Caco-2 (cell line): ENCODE measurements around the gene PVRIG. TPM values are rescaled to one million over a fixed set of nuclear protein-coding genes. Genes with fewer than 3 reads are reported as not detected.
A peak's percentile ranks its signal among the peaks of the same experiment; 100 is the strongest.

Experiments
- BruUV-seq: library from RNA; stranded (reverse); fragments of 400-500 nt; replicated peaks from 2 replicates; lab custom pipeline; 2021; lab: Mats Ljungman, UMichigan
- CTCF ChIA-PET: fragments of 300-600 bp; sonication (Branson Sonifier 250); formaldehyde crosslinking; loops from one replicate; lab custom pipeline; 2022; ENCODE audit warnings: antibody characterized with exemption; lab: Charles Lee
- POLR2A ChIA-PET: fragments of 300-600 bp; sonication (Branson Sonifier 250); formaldehyde crosslinking; loops from one replicate; lab custom pipeline; 2022; ENCODE audit warnings: antibody characterized with exemption; lab: Charles Lee
- DNase-seq, 2 experiments: peaks; one replicate each; pipeline versions ENCODE4 v3.0.0 to v3.0.0-alpha.2; 2020 to 2022
- H3K27me3 ChIP-seq: replicated peaks from 2 replicates; pipeline ENCODE4 v1.6.0; 2011; ENCODE audit warnings: low read length; ENCODE audit not compliant: control insufficient read depth, insufficient read depth
- H3K36me3 ChIP-seq: 2 replicates; pipeline ENCODE4 v1.5.1; 2011; ENCODE audit warnings: low read length; ENCODE audit not compliant: control insufficient read depth, insufficient read depth
- H3K4me1 ChIP-seq: fragments of 250-450 bp; sonication (Bioruptor Pico); 2 replicates; pipeline ENCODE4 v1.5.1; 2020; ENCODE audit warnings: mild to moderate bottlenecking
- H3K4me3 ChIP-seq: 2 replicates; pipeline ENCODE4 v1.5.1; 2011; ENCODE audit warnings: low read depth, mild to moderate bottlenecking, control low read depth, low read length
- H3K9me3 ChIP-seq: fragments of 250-450 bp; sonication (Bioruptor Pico); 2 replicates; pipeline ENCODE4 v1.5.1; 2020; ENCODE audit warnings: mild to moderate bottlenecking, moderate library complexity
- H3K27ac Mint-ChIP-seq: one replicate; pipeline ENCODE4 v1.8.0; 2022; ENCODE audit warnings: mixed read lengths; ENCODE audit not compliant: unreplicated experiment
- H3K27me3 Mint-ChIP-seq: one replicate; pipeline ENCODE4 v1.8.0; 2022; ENCODE audit warnings: mixed read lengths; ENCODE audit not compliant: insufficient read depth, unreplicated experiment
- H3K36me3 Mint-ChIP-seq: one replicate; pipeline ENCODE4 v1.8.0; 2022; ENCODE audit warnings: mild to moderate bottlenecking, mixed read lengths; ENCODE audit not compliant: insufficient read depth, unreplicated experiment
- H3K4me1 Mint-ChIP-seq: one replicate; pipeline ENCODE4 v1.8.0; 2022; ENCODE audit warnings: low read depth, mixed read lengths; ENCODE audit not compliant: unreplicated experiment
- H3K4me3 Mint-ChIP-seq: one replicate; pipeline ENCODE4 v1.8.0; 2022; ENCODE audit warnings: mild to moderate bottlenecking, moderate library complexity, mixed read lengths; ENCODE audit not compliant: unreplicated experiment
- H3K9me3 Mint-ChIP-seq: one replicate; pipeline ENCODE4 v1.8.0; 2022; ENCODE audit warnings: mixed read lengths; ENCODE audit not compliant: unreplicated experiment
- intact Hi-C: fragments of 100-400 bp; cut with micrococcal nuclease; formaldehyde crosslinking; loops from one replicate; pipeline ENCODE4 v1.10.0; 2022; ENCODE audit not compliant: unreplicated experiment
- total RNA-seq: library from RNA; stranded (reverse); gene quantifications from 2 replicates; pipeline ENCODE4 v1.2.3, GENCODE V29; 2022
- TF ChIP-seq, protein P1 (sequence below), 2 experiments: fragments of 200-600 bp in 1 of 2; IDR thresholded peaks; 1 replicate in 1 of 2; 2 replicates in 1 of 2; pipeline versions ENCODE4 v1.5.1 to v1.8.0; 2011 to 2022; ENCODE audit warnings: antibody characterized with exemption in 1 of 2, control low read depth in 1 of 2, inconsistent platforms in 1 of 2, low read depth in 1 of 2, low read length in 1 of 2, mild to moderate bottlenecking in 1 of 2, moderate library complexity in 1 of 2; ENCODE audit not compliant: insufficient read depth in 1 of 2, severe bottlenecking in 1 of 2, unreplicated experiment in 1 of 2

PVRIG gene
- total RNA-seq, 1 experiment from 2014 or later = not detected

DNA sequence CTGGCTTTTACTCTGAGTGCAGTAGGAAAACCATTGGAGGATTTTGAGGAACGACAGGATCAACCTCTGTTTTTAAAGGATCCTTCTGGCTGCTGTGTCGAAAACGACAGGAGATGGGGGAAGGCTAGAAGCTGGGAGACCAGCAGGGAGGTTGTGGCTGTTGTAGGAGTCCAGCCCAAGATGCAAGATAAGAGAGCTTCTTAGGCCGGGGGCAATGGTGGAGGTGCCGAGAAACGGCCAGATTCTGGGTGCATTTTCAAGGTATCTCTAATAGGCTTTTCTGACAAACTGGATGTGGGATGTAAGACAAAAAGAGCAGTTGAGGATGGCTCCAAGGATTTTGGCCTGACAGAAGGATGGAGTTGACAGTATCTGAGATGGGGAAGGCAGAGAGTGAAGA lies 10.3 kb upstream of the PVRIG start:
- H3K4me1 Mint-ChIP-seq = no peaks in the 10 kb centered on the region
- BruUV-seq = no TSS peak
- CTCF ChIA-PET = no interaction called here

DNA sequence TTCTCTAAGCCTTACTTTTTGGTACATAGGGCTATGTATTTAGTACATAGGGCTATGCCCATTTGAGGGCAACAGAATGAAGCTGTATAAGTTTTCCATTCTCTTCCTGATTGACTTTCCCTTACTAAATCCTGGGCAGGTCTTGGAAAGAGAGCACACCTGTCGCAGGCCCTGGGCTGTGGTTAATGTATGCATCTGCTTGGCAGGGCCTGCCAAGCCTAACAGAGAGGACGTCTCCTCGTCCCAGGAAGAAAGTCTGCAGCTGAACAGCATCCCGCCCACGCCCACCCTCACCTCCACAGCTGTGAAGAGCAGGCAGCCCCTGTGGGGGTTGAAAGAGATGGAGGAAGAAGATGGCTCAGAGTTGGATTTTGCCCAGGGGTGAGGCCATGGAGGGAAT lies 8.9 kb upstream of the PVRIG start:
- H3K4me1 Mint-ChIP-seq = no peaks in the 10 kb centered on the region
- BruUV-seq = no TSS peak
- POLR2A ChIA-PET = no interaction called here

More for the DNA sequence above, 10.3 kb upstream of the PVRIG start:
- Mint-ChIP-seq H3K4me3 (no peak overlapping the region), H3K27me3 (peaks cover 8% of the 10 kb centered on the region), H3K9me3 (no peaks in the 10 kb centered on the region), H3K27ac (no peak overlapping the region), H3K36me3 (peaks cover 7% of the 10 kb centered on the region)
- Histone ChIP-seq H3K9me3 (no peaks in the 10 kb centered on the region), H3K27me3 (no peaks in the 10 kb centered on the region), H3K36me3 (no peaks in the 10 kb centered on the region), H3K4me3 (no peak overlapping the region), H3K4me1 (0 out of 2 replicates have a peak, but pooled peaks cover 5% of the 10 kb centered on the region)
- POLR2A ChIA-PET = no interaction called here
- intact Hi-C loops = no loop called here
- no peak for DNase-seq
- TF ChIP-seq, protein P1, sequence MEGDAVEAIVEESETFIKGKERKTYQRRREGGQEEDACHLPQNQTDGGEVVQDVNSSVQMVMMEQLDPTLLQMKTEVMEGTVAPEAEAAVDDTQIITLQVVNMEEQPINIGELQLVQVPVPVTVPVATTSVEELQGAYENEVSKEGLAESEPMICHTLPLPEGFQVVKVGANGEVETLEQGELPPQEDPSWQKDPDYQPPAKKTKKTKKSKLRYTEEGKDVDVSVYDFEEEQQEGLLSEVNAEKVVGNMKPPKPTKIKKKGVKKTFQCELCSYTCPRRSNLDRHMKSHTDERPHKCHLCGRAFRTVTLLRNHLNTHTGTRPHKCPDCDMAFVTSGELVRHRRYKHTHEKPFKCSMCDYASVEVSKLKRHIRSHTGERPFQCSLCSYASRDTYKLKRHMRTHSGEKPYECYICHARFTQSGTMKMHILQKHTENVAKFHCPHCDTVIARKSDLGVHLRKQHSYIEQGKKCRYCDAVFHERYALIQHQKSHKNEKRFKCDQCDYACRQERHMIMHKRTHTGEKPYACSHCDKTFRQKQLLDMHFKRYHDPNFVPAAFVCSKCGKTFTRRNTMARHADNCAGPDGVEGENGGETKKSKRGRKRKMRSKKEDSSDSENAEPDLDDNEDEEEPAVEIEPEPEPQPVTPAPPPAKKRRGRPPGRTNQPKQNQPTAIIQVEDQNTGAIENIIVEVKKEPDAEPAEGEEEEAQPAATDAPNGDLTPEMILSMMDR (IDR thresholded peaks at IDR 0.05; ENCODE audit: insufficient read depth in 1 of 2, low read depth in 1 of 2, low read length in 1 of 2, severe bottlenecking in 1 of 2, unreplicated experiment in 1 of 2) = no peak

DNA sequence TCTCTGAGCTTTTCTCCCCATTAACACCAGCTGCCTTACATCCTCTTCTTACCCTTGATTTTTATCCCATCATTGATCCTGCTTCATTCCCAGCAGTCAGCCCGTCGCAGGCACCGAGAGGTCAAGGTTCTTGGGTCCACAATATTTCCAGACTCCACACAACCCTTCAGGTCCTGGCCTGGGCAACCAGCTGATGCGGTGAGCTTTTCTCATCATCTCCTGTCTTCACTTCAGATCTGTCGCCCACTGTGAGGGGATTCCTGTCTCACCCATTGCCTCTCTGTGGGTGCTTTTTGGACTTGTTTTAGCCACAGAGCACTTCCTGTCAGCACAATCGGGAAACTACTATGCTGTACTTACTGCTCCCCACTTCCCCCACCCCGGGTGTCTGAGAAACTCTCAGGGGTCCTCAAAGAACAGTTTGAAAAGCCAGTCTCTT lies 8.4 kb upstream of the PVRIG start:
- no peaks in the 10 kb centered on the region for H3K9me3 Mint-ChIP-seq
- H3K4me1 Mint-ChIP-seq = no peaks in the 10 kb centered on the region
- H3K27ac Mint-ChIP-seq = peak overlapping the region; percentile 22
- TF ChIP-seq, protein P1 (IDR thresholded peaks at IDR 0.05; ENCODE audit: insufficient read depth in 1 of 2, low read depth in 1 of 2, low read length in 1 of 2, severe bottlenecking in 1 of 2, unreplicated experiment in 1 of 2) = no peak
- H3K4me3 Mint-ChIP-seq = no peak overlapping the region
- H3K27me3 Mint-ChIP-seq = peaks cover 8% of the 10 kb centered on the region
- CTCF ChIA-PET = no interaction called here
- H3K36me3 ChIP-seq = no peaks in the 10 kb centered on the region
- BruUV-seq = no TSS peak
- no peak overlapping the region for H3K4me3 ChIP-seq
- no peaks in the 10 kb centered on the region for H3K27me3 ChIP-seq
- DNase-seq = no peak
- no peaks in the 10 kb centered on the region for H3K9me3 ChIP-seq
- POLR2A ChIA-PET = no interaction called here
- H3K4me1 ChIP-seq = 0 out of 2 replicates have a peak, but pooled peaks cover 5% of the 10 kb centered on the region
- peaks cover 15% of the 10 kb centered on the region for H3K36me3 Mint-ChIP-seq
- intact Hi-C loops = no loop called here

More for the DNA sequence above, 8.9 kb upstream of the PVRIG start:
- no peak overlapping the region for H3K27ac Mint-ChIP-seq
- no peaks in the 10 kb centered on the region for H3K9me3 Mint-ChIP-seq
- 0 out of 2 replicates have a peak, but pooled peaks cover 5% of the 10 kb centered on the region for H3K4me1 ChIP-seq
- TF ChIP-seq, protein P1 (IDR thresholded peaks at IDR 0.05; ENCODE audit: insufficient read depth in 1 of 2, low read depth in 1 of 2, low read length in 1 of 2, severe bottlenecking in 1 of 2, unreplicated experiment in 1 of 2) = no peak
- H3K4me3 ChIP-seq = no peak overlapping the region
- H3K36me3 ChIP-seq = no peaks in the 10 kb centered on the region
- CTCF ChIA-PET = no interaction called here
- no peak overlapping the region for H3K4me3 Mint-ChIP-seq
- H3K27me3 ChIP-seq = no peaks in the 10 kb centered on the region
- peaks cover 15% of the 10 kb centered on the region for H3K36me3 Mint-ChIP-seq
- no peak for DNase-seq
- intact Hi-C loops = no loop called here
- no peaks in the 10 kb centered on the region for H3K9me3 ChIP-seq
- peaks cover 8% of the 10 kb centered on the region for H3K27me3 Mint-ChIP-seq
